ENCODE measurements around the gene TAGLN.
A peak's percentile ranks its signal among the peaks of the same experiment; 100 is the strongest.

Gene TAGLN

GRCh38 chr11:117178210-117179034 lies 20.7 kb upstream of the TAGLN start, which contains the start of gene SIDT2:
Gene SIDT2, plus strand, starts transcription at chr11:117178743. Its CDS starts 521 bp downstream, at chr11:117179264.
- peak; percentile 91 for DNase-seq (ENCODE audit: extremely low spot score)
- POLR2A ChIA-PET: interaction anchor here (0.8 to 6.1 kb wide), 6 partner anchors 9 to 53 kb away, joined by 3 to 58 read pairs (median 4); partner anchors contain the start of genes PAFAH1B2 and PCSK7
- TF ChIP-seq SUZ12 (IDR thresholded peaks at IDR 0.05) (no peak), NFRKB (IDR thresholded peaks at IDR 0.05) (no peak), LEF1 (IDR thresholded peaks at IDR 0.05; ENCODE audit: borderline replicate concordance) (no peak), TARDBP (IDR thresholded peaks at IDR 0.05) (no peak), FOXK2 (IDR thresholded peaks at IDR 0.05) (no peak), ARNT (IDR thresholded peaks at IDR 0.05) (peak; percentile 48; the same call in 1 of the 2 replicates), FOXM1 (IDR thresholded peaks at IDR 0.05; ENCODE audit: borderline replicate concordance) (peak; percentile 80), HDGF (IDR thresholded peaks at IDR 0.05; ENCODE audit: borderline replicate concordance) (no peak), FOXA1 (IDR thresholded peaks at IDR 0.05) (no peak), ZNF384 (IDR thresholded peaks at IDR 0.05) (no peak), ELF4 (IDR thresholded peaks at IDR 0.05) (no peak), BHLHE40 (IDR thresholded peaks at IDR 0.05; ENCODE audit: borderline replicate concordance) (no peak), CTBP1 (IDR thresholded peaks at IDR 0.05; ENCODE audit: borderline replicate concordance) (no peak), PKNOX1 (IDR thresholded peaks at IDR 0.05) (peak; percentile 67), L3MBTL2 (conservative IDR thresholded peaks at IDR 0.05) (no peak), SP1 (IDR thresholded peaks at IDR 0.05) (no peak)
- CTCF ChIA-PET: interaction anchor here (0.7 to 1.8 kb wide), 4 partner anchors 48 to 389 kb away, joined by 3 to 6 read pairs (median 4); partner anchors contain the start of gene PCSK7

GRCh38 chr11:117179048-117179999 lies 19.8 kb upstream of the TAGLN start:
- peak; percentile 34 for DNase-seq (ENCODE audit: extremely low spot score)
- TF ChIP-seq NFRKB (IDR thresholded peaks at IDR 0.05): no peak
- TF ChIP-seq SUZ12 (IDR thresholded peaks at IDR 0.05): no peak
- no peak for TF ChIP-seq FOXA1 (IDR thresholded peaks at IDR 0.05)
- no peak for TF ChIP-seq ARNT (IDR thresholded peaks at IDR 0.05)
- TF ChIP-seq HDGF (IDR thresholded peaks at IDR 0.05; ENCODE audit: borderline replicate concordance): no peak
- CTCF ChIA-PET: interaction anchor here (0.8 to 1.8 kb wide), 5 partner anchors 24 to 344 kb away, joined by 3 to 6 read pairs (median 4); partner anchors contain the start of gene PCSK7
- POLR2A ChIA-PET: interaction anchor here (0.8 to 6.1 kb wide), 5 partner anchors 10 to 53 kb away, joined by 3 to 58 read pairs (median 5); partner anchors contain the start of genes PAFAH1B2, PCSK7 and RNF214

- TF ChIP-seq BHLHE40 (IDR thresholded peaks at IDR 0.05; ENCODE audit: borderline replicate concordance) (no peak), NFRKB (IDR thresholded peaks at IDR 0.05) (no peak), FOXM1 (IDR thresholded peaks at IDR 0.05; ENCODE audit: borderline replicate concordance) (no peak), HDGF (IDR thresholded peaks at IDR 0.05; ENCODE audit: borderline replicate concordance) (no peak)
These were observed 19.1 kb upstream of the TAGLN start for GRCh38 chr11:117180020-117180419.

GRCh38 chr11:117180661-117181585 lies 18.2 kb upstream of the TAGLN start:
- POLR2A ChIA-PET: interaction anchor here (0.9 to 6.1 kb wide), 4 partner anchors 15 to 51 kb away, joined by 3 to 58 read pairs (median 6); partner anchors contain the start of genes PAFAH1B2, PCSK7 and RNF214
- DNase-seq (ENCODE audit: extremely low spot score): peak; percentile 78
- TF ChIP-seq L3MBTL2 (conservative IDR thresholded peaks at IDR 0.05) (peak; percentile 57; the same call in 1 of the 2 replicates), SUZ12 (IDR thresholded peaks at IDR 0.05) (no peak)
- CTCF ChIA-PET: interaction anchor here (0.6 to 2.2 kb wide), 7 partner anchors 8 to 335 kb away, joined by 3 to 10 read pairs (median 4); no protein-coding TSS in a partner anchor

More at GRCh38 chr11:117180020-117180419, 19.1 kb upstream of the TAGLN start:
- CTCF ChIA-PET: interaction anchor here (0.6 to 2.2 kb wide), 6 partner anchors 23 to 344 kb away, joined by 3 to 10 read pairs (median 4); no protein-coding TSS in a partner anchor
- POLR2A ChIA-PET: interaction anchor here (1.6 to 6.1 kb wide), 3 partner anchors 13 to 52 kb away, joined by 5 to 58 read pairs (median 7); partner anchors contain the start of genes PAFAH1B2, PCSK7 and RNF214
- peak; percentile 9 for DNase-seq (ENCODE audit: extremely low spot score)

GRCh38 chr11:117181586-117182550 lies 17.3 kb upstream of the TAGLN start:
- TF ChIP-seq L3MBTL2 (conservative IDR thresholded peaks at IDR 0.05): no peak
- TF ChIP-seq ELF4 (IDR thresholded peaks at IDR 0.05): no peak
- TF ChIP-seq HDGF (IDR thresholded peaks at IDR 0.05; ENCODE audit: borderline replicate concordance): no peak
- no peak for TF ChIP-seq PKNOX1 (IDR thresholded peaks at IDR 0.05)
- no peak for TF ChIP-seq CTBP1 (IDR thresholded peaks at IDR 0.05; ENCODE audit: borderline replicate concordance)
- TF ChIP-seq SUZ12 (IDR thresholded peaks at IDR 0.05): no peak
- TF ChIP-seq NFRKB (IDR thresholded peaks at IDR 0.05): no peak
- no peak for TF ChIP-seq FOXA1 (IDR thresholded peaks at IDR 0.05)
- no peak for DNase-seq (ENCODE audit: extremely low spot score)
- CTCF ChIA-PET: interaction anchor here (0.6 to 2.2 kb wide), 7 partner anchors 9 to 336 kb away, joined by 3 to 10 read pairs (median 4); no protein-coding TSS in a partner anchor
- POLR2A ChIA-PET: interaction anchor here (0.9 to 6.1 kb wide), 4 partner anchors 14 to 50 kb away, joined by 3 to 58 read pairs (median 6); partner anchors contain the start of genes PAFAH1B2, PCSK7 and RNF214
